CD14-positive monocyte (primary cell): ENCODE measurements around the gene LINC00632. TPM values are rescaled to one million over a fixed set of nuclear protein-coding genes. Genes with fewer than 3 reads are reported as not detected.

Experiments used
- DNase-seq, 3 donors: peaks; one replicate each; pipeline ENCODE4 v3.0.0-alpha.2; 2011 to 2022
- H2AFZ ChIP-seq: 2 replicates; pipeline ENCODE4 v1.6.0; 2012; ENCODE audit warnings: mild to moderate bottlenecking, low read depth, low read length, inconsistent platforms; ENCODE audit not compliant: insufficient read depth, poor library complexity, severe bottlenecking
- H3K27ac ChIP-seq, 2 donors: 1 replicate in 1 of 2; 2 replicates in 1 of 2; pipeline ENCODE4 v1.5.1; 2012 to 2013; ENCODE audit warnings: low read length in 2 of 2, control low read depth in 1 of 2, inconsistent platforms in 1 of 2, low read depth in 1 of 2, mild to moderate bottlenecking in 1 of 2
- H3K27me3 ChIP-seq, 2 donors: one replicate each; pipeline versions ENCODE4 v1.6.0 to v1.6.1; 2011 to 2013; ENCODE audit warnings: low read length in 2 of 2; ENCODE audit not compliant: control insufficient read depth in 2 of 2, insufficient read depth in 2 of 2
- H3K36me3 ChIP-seq, 2 donors: replicated peaks in 1 of 2; 1 replicate in 1 of 2; 2 replicates in 1 of 2; pipeline versions ENCODE4 v1.5.1 to v1.6.1; 2012 to 2013; ENCODE audit warnings: low read length in 2 of 2, control low read depth in 1 of 2, inconsistent platforms in 1 of 2, mild to moderate bottlenecking in 1 of 2; ENCODE audit not compliant: insufficient read depth in 2 of 2, control insufficient read depth in 1 of 2
- H3K4me1 ChIP-seq, 2 donors: 1 replicate in 1 of 2; 2 replicates in 1 of 2; pipeline versions ENCODE4 v1.5.1 to v1.6.1; 2012 to 2013; ENCODE audit warnings: low read length in 2 of 2, control low read depth in 1 of 2, inconsistent platforms in 1 of 2, mild to moderate bottlenecking in 1 of 2, moderate library complexity in 1 of 2; ENCODE audit not compliant: insufficient read depth in 2 of 2, control insufficient read depth in 1 of 2
- H3K4me2 ChIP-seq: replicated peaks from 2 replicates; pipeline ENCODE3; 2012; ENCODE audit warnings: low read length, moderate library complexity, mild to moderate bottlenecking; ENCODE audit not compliant: poor library complexity, severe bottlenecking; ENCODE audit errors: extremely low read depth
- H3K4me3 ChIP-seq, 3 experiments: fragments of 200-600 bp in 1 of 3; sonication (generic) in 1 of 3; replicated peaks in 1 of 3; 1 replicate in 2 of 3; 2 replicates in 1 of 3; pipeline ENCODE4 v1.5.1; 2011 to 2013; ENCODE audit warnings: low read length in 3 of 3, mild to moderate bottlenecking in 3 of 3, control low read depth in 2 of 3, low read depth in 2 of 3, inconsistent platforms in 1 of 3, moderate library complexity in 1 of 3
- H3K79me2 ChIP-seq: 2 replicates; pipeline ENCODE4 v1.6.0; 2012; ENCODE audit warnings: mild to moderate bottlenecking, control low read depth, inconsistent platforms, low read length, moderate library complexity; ENCODE audit not compliant: insufficient read depth
- H3K9ac ChIP-seq: 2 replicates; pipeline ENCODE4 v1.6.0; 2017; ENCODE audit warnings: low read length, mild to moderate bottlenecking; ENCODE audit not compliant: insufficient read depth, poor library complexity, severe bottlenecking
- H3K9me3 ChIP-seq, 2 donors: replicated peaks in 1 of 2; 1 replicate in 1 of 2; 2 replicates in 1 of 2; pipeline versions ENCODE4 v1.5.1 to v1.6.1; 2012 to 2013; ENCODE audit warnings: low read length in 2 of 2, control low read depth in 1 of 2; ENCODE audit not compliant: control insufficient read depth in 1 of 2, insufficient read depth in 1 of 2
- H4K20me1 ChIP-seq: 2 replicates; pipeline ENCODE4 v1.6.0; 2012; ENCODE audit warnings: mild to moderate bottlenecking, low read length, control low read depth, moderate library complexity; ENCODE audit not compliant: insufficient read depth
- H3K27ac Mint-ChIP-seq, 7 donors: one replicate each; pipeline ENCODE4 v1.8.0; 2020; ENCODE audit warnings: mild to moderate bottlenecking in 7 of 7, mixed read lengths in 7 of 7, moderate library complexity in 6 of 7, inconsistent platforms in 2 of 7
- H3K27me3 Mint-ChIP-seq, 3 donors: one replicate each; pipeline ENCODE4 v1.8.0; 2021 to 2022; ENCODE audit warnings: low read depth in 3 of 3, mild to moderate bottlenecking in 3 of 3, mixed read lengths in 3 of 3, moderate library complexity in 3 of 3, inconsistent platforms in 1 of 3
- H3K36me3 Mint-ChIP-seq, 2 donors: one replicate each; pipeline ENCODE4 v1.8.0; 2020; ENCODE audit warnings: mixed read lengths in 2 of 2, inconsistent platforms in 1 of 2, mild to moderate bottlenecking in 1 of 2
- H3K4me1 Mint-ChIP-seq: one replicate; pipeline ENCODE4 v1.8.0; 2020; ENCODE audit warnings: mild to moderate bottlenecking, mixed read lengths
- H3K4me3 Mint-ChIP-seq, 2 donors: one replicate each; pipeline ENCODE4 v1.8.0; 2020; ENCODE audit warnings: mild to moderate bottlenecking in 2 of 2, mixed read lengths in 2 of 2, moderate library complexity in 1 of 2
- H3K9me3 Mint-ChIP-seq, 7 donors: one replicate each; pipeline ENCODE4 v1.8.0; 2020 to 2022; ENCODE audit warnings: mixed read lengths in 7 of 7, mild to moderate bottlenecking in 6 of 7, moderate library complexity in 6 of 7, inconsistent platforms in 2 of 7
- CTCF ChIP-seq: fragments of 200-600 bp; IDR thresholded peaks from one replicate; pipeline ENCODE4 v1.8.0; 2022; ENCODE audit warnings: antibody characterized with exemption, mild to moderate bottlenecking
- WGBS: methylation state at CpG from one replicate; pipeline ENCODE4 v1.1.5; 2013; ENCODE audit warnings: missing lambda C conversion rate; ENCODE audit not compliant: insufficient coverage; 5-methylcytosine and 5-hydroxymethylcytosine counted together
- intact Hi-C, 2 donors: fragments of 100-400 bp; cut with micrococcal nuclease; formaldehyde crosslinking; loops; one replicate each; pipeline versions ENCODE4 v1.15.0 to v1.15.1; 2023
- polyA plus RNA-seq, 3 donors: library from polyadenylated mRNA; depleted of rRNA in 1 of 3; unstranded in 2 of 3; stranded (reverse) in 1 of 3; fragments of 300-500 nt in 2 of 3; fragments of >200 nt in 1 of 3; fragmentation: Illumina TruSeq in 2 of 3; gene quantifications; 1 replicate in 2 of 3; 2 replicates in 1 of 3; pipeline ENCODE4 v1.2.3, GENCODE V29; 2012 to 2021

Gene LINC00632
- polyA plus RNA-seq, 3 donors, result not detected

- H3K9me3 Mint-ChIP-seq, result no peaks in the 10 kb centered on the region
- H3K36me3 Mint-ChIP-seq, result no peaks in the 10 kb centered on the region
- Histone ChIP-seq H3K9me3 (no peaks in the 10 kb centered on the region), H3K36me3 (no peaks in the 10 kb centered on the region), H3K27me3 (no peaks in the 10 kb centered on the region), H4K20me1 (no peaks in the 10 kb centered on the region), H3K4me3 (no peak overlapping the region), H3K27ac (no peak overlapping the region), H3K79me2 (no peaks in the 10 kb centered on the region), H3K4me1 (no peaks in the 10 kb centered on the region), H2AFZ (no peak overlapping the region), H3K9ac (no peak overlapping the region), H3K4me2 (no peak overlapping the region)
- TF ChIP-seq CTCF, result no peak
- no peaks in the 10 kb centered on the region for H3K4me1 Mint-ChIP-seq
- no peak overlapping the region for H3K27ac Mint-ChIP-seq
- intact Hi-C loops, result no loop called here
- H3K4me3 Mint-ChIP-seq, result no peak overlapping the region
- no peaks in the 10 kb centered on the region for H3K27me3 Mint-ChIP-seq
- WGBS, result 100% methylated on average over 3 of the region's 4 CpGs
- DNase-seq, result no peak
Measured at GRCh38 chrX:140725500-140725899, 15.9 kb downstream of the LINC00632 start.

- DNase-seq, result peak in 2 of 3 donors; percentile 2 to 7
- intact Hi-C loops, result no loop called here
Measured at GRCh38 chrX:140733766-140734342, 24.3 kb downstream of the LINC00632 start.

More at GRCh38 chrX:140733766-140734342, 24.3 kb downstream of the LINC00632 start:
- H3K27ac Mint-ChIP-seq, result no peak overlapping the region
- TF ChIP-seq CTCF, result peak; percentile 62
- Histone ChIP-seq H3K9me3 (no peaks in the 10 kb centered on the region), H3K27me3 (no peaks in the 10 kb centered on the region), H3K79me2 (no peaks in the 10 kb centered on the region), H2AFZ (no peak overlapping the region), H3K27ac (no peak overlapping the region), H3K4me1 (no peaks in the 10 kb centered on the region), H3K36me3 (no peaks in the 10 kb centered on the region), H3K9ac (no peak overlapping the region), H3K4me3 (no peak overlapping the region), H3K4me2 (no peak overlapping the region), H4K20me1 (no peaks in the 10 kb centered on the region)
- H3K27me3 Mint-ChIP-seq, result peaks cover 0 to 5% (median 1%) of the 10 kb centered on the region in 3 donors
- H3K4me1 Mint-ChIP-seq, result no peaks in the 10 kb centered on the region
- no peaks in the 10 kb centered on the region for H3K9me3 Mint-ChIP-seq
- no peak overlapping the region for H3K4me3 Mint-ChIP-seq
- WGBS, result no CpG with 5 or more reads among the region's 10 CpGs
- no peaks in the 10 kb centered on the region for H3K36me3 Mint-ChIP-seq
